Psoas muscle (tissue), 8 donors: Measurements from ENCODE around the gene SLC6A8. TPM values are rescaled to one million over a fixed set of nuclear protein-coding genes. Genes with fewer than 3 reads are reported as not detected.
"Not testable (repeated sequence)": the region's sequence is repeated elsewhere in the genome, so short reads cannot be mapped to it uniquely, and the experiment has no call there.

Source experiments
- ATAC-seq, 4 donors: fragments of 200-7000 bp; cut with Tn5 transposase; one replicate each; pipeline ENCODE4 v1.9.1; 2020; ENCODE audit warnings: moderate library complexity in 3 of 4, mild to moderate bottlenecking in 2 of 4
- DNase-seq, 2 donors: peaks; one replicate each; pipeline ENCODE4 v3.0.0-alpha.2; 2020
- H3K27ac ChIP-seq: fragments of 200-600 bp; one replicate; pipeline ENCODE4 v1.8.0; 2022
- H3K27me3 ChIP-seq, 3 donors: fragments of 200-600 bp in 1 of 3; one replicate each; pipeline versions ENCODE4 v1.6.1 to v1.8.0; 2013 to 2022; ENCODE audit warnings: low read length in 2 of 3, mild to moderate bottlenecking in 2 of 3, moderate library complexity in 1 of 3; ENCODE audit not compliant: insufficient read depth in 3 of 3
- H3K36me3 ChIP-seq, 2 donors: fragments of 200-600 bp in 1 of 2; one replicate each; pipeline versions ENCODE4 v1.6.1 to v1.8.0; 2013 to 2022; ENCODE audit warnings: low read depth in 1 of 2, mild to moderate bottlenecking in 1 of 2, moderate library complexity in 1 of 2; ENCODE audit not compliant: insufficient read depth in 1 of 2
- H3K4me1 ChIP-seq: fragments of 200-600 bp; one replicate; pipeline ENCODE4 v1.8.0; 2022
- H3K4me3 ChIP-seq: fragments of 200-600 bp; one replicate; pipeline ENCODE4 v1.8.0; 2022; ENCODE audit warnings: mild to moderate bottlenecking
- H3K9me3 ChIP-seq: fragments of 200-600 bp; one replicate; pipeline ENCODE4 v1.8.0; 2022
- CTCF ChIP-seq: fragments of 200-600 bp; IDR thresholded peaks from one replicate; pipeline ENCODE4 v1.8.0; 2022; ENCODE audit warnings: antibody characterized with exemption
- WGBS, 3 donors: extraction: QIAGEN DNeasy Blood & Tissue Kit; methylation state at CpG; one replicate each; pipeline versions ENCODE4 v1.1.6 to v1.1.7; 2013; 5-methylcytosine and 5-hydroxymethylcytosine counted together
- intact Hi-C, 2 donors: fragments of 100-400 bp; cut with DNase I; formaldehyde crosslinking; loops; one replicate each; pipeline versions ENCODE4 v1.11.0 to v1.14.2; 2022
- polyA plus RNA-seq, 3 donors: library from polyadenylated mRNA; stranded (reverse); fragments of 200-250 nt; gene quantifications; one replicate each; pipeline ENCODE4 v1.2.3, GENCODE V29; 2013
- total RNA-seq, 4 donors: library from RNA; stranded (reverse); fragmentation: NEBNext Ultra II Directional in 2 of 4; extraction: Animal tissue kit (Norgen Biotek cat#: 25700) in 2 of 4; gene quantifications; one replicate each; pipeline versions ENCODE4 v1.2.1 to v1.2.4, GENCODE V29; 2021 to 2023
- donor health status: healthy with polysubstance abuse.
- donor health status: DM: no; HTN: no; CAD: no; lungs with moderate emphysema.
- donor health status: Bipolar disorder and iron deficiency.
- donor health status: healthy.
- donor health status: DM: yes; HTN: yes; CAD: no.
- donor health status: DM: no; HTN: no; CAD: no.
- donor health status: DM: no; HTN: no; CAD: no.
- donor health status: DM: yes; HTN: yes; CAD: no.

SLC6A8 gene
- total and polyA plus RNA-seq, 7 donors, result 82.2 to 256 (median 104) TPM

GRCh38 chrX:153672531-153673427 is 14.9 kb upstream of the SLC6A8 start:
- DNase-seq (no peak), ATAC-seq (no peak)
- H3K9me3 ChIP-seq, result no peaks in the 10 kb centered on the region
- no peak for TF ChIP-seq CTCF
- H3K27ac ChIP-seq, result no peak overlapping the region
- H3K4me3 ChIP-seq, result no peak overlapping the region
- 48 to 70% (median 52%) methylated on average over 35 to 53 of the region's 53 CpGs for WGBS, 3 donors
- H3K36me3 ChIP-seq, result no peaks in the 10 kb centered on the region
- H3K4me1 ChIP-seq, result no peaks in the 10 kb centered on the region
- H3K27me3 ChIP-seq, result peaks cover 0 to 32% (median 3%) of the 10 kb centered on the region in 3 donors
- intact Hi-C loops, result no loop called here

DNA sequence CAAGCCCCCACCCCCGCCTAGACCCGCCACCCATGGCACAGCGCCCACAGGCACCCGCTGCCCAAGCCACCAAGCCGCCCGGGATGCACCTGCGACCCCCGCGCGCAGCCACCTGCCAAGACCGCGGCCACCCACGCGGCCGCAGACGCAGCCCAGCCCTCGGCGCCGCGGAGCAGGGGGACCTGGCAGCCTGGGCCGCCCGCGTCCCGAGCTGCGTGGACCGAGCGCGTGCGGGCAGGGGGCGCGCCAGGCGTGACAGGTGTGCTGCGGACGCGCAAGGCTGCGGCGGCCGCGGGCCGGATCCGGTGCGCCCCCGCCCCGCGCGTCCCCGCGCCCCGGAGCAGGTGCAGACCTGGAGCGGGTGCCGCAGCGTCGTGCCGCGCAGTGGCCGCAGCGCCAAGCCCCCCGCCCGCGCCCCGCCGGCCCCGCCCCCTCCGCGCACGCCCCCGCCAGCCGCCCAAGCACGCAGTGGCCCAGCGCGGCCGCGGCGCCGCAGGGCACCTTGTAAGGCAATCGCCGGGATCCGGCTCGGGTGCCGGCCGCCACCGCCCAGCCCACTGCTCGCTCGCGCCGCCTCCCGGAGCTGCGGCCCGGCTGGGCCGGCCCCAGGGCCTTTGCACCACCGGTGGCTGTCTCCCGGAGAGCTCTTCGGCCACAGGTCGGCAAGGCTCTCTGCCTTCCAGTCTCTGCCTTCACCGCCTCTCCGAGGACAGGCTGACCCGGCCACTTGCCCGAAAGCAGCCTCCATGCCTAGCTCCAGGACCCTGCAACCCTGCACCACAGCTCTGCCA is 14.1 kb upstream of the SLC6A8 start, which contains the start of gene PNCK:
PNCK (minus strand) TSS at position 386 of the 791 bp plus-strand sequence. CDS start 737 bp downstream, outside the sequence.
- Histone ChIP-seq H3K4me3 (no peak within 1 kb of the TSS), H3K36me3 (no peaks in the 10 kb centered on the region), H3K4me1 (no peaks in the 10 kb centered on the region), H3K27ac (no peak within 1 kb of the TSS), H3K27me3 (peaks cover 0 to 32% (median 3%) of the 10 kb centered on the region in 3 donors), H3K9me3 (no peaks in the 10 kb centered on the region)
- WGBS, 3 donors, result 10 to 37% (median 21%) methylated on average over 15 to 55 of the region's 98 CpGs
- no peak for TF ChIP-seq CTCF
- ATAC-seq, result peak in 3 of 4 donors; percentile 20 to 58 (median 41)
- no peak for DNase-seq
- intact Hi-C loops, result no loop called here

- Histone ChIP-seq H3K27ac (no peak overlapping the region), H3K4me3 (no peak overlapping the region), H3K27me3 (peaks cover 0 to 32% (median 3%) of the 10 kb centered on the region in 3 donors), H3K9me3 (no peaks in the 10 kb centered on the region), H3K4me1 (no peaks in the 10 kb centered on the region), H3K36me3 (no peaks in the 10 kb centered on the region)
- DNase-seq (no peak), ATAC-seq (no peak)
- TF ChIP-seq CTCF, result no peak
- intact Hi-C loops, result no loop called here
- 61 to 71% (median 68%) methylated on average over 27 of the region's 27 CpGs for WGBS, 3 donors
Measured at GRCh38 chrX:153674219-153674851, 13.4 kb upstream of the SLC6A8 start.

DNA sequence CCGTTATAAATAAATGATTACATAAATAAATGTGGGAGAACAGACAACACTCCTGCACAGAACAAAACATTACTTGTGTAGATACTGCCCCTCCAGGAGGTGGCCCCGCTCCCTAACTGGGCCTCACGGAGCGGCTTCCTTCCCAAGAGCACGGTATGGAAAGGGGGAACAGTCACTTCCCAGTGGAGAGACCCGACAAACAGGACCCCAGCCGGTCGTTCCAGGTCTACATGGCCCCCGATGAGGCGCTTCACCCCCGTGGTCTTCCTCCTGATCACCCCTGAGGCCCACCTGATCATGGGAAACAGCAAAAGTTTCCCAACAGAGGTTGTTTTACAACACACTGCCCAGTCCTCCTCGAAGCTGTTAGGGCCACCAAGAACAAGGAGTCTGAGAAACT is 6.6 kb upstream of the SLC6A8 start:
- no peaks in the 10 kb centered on the region for H3K9me3 ChIP-seq
- DNase-seq (no peak), ATAC-seq (peak in 1 of 4 donors; percentile 24)
- H3K36me3 ChIP-seq, result no peaks in the 10 kb centered on the region
- 66 to 68% (median 67%) methylated on average over 8 to 12 of the region's 12 CpGs for WGBS, 3 donors
- H3K27ac ChIP-seq, result no peak overlapping the region
- H3K4me1 ChIP-seq, result no peaks in the 10 kb centered on the region
- intact Hi-C loops, result no loop called here
- TF ChIP-seq CTCF, result no peak
- no peak overlapping the region for H3K4me3 ChIP-seq
- peaks cover 0 to 12% (median 0%) of the 10 kb centered on the region in 3 donors for H3K27me3 ChIP-seq

DNA sequence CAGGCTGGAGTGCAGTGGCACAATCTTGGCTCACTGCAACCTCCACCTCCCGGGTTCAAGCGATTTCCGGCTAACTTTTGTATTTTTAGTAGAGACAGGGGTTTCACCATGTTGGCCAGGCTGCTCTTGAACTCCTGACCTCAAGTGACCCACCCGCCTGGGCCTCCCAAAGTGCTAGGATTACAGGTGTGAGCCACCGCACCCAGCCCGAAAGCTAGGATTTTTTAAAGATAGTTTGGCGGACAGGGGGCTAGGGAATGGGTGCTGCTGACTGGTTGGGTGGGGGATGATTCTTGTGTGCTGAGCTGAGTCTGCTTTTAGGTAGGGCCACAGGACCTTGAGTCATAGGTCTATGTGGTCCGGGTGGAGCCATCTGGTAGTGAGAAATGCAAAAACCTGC is 4.2 kb upstream of the SLC6A8 start:
- ATAC-seq, H3K36me3 ChIP-seq, intact Hi-C loops, H3K9me3 ChIP-seq, DNase-seq, H3K4me1 ChIP-seq, H3K27me3 ChIP-seq, H3K4me3 ChIP-seq, H3K27ac ChIP-seq: not testable (repeated sequence)
- WGBS, 3 donors, result 92 to 100% (median 95%) methylated on average over 7 to 8 of the region's 8 CpGs
